HG02678 (cell line): ENCODE results near the gene RDH5.
A peak's percentile ranks its signal among the peaks of the same experiment; 100 is the strongest.

Experiments used
- ATAC-seq: cut with Tn5 transposase; IDR thresholded peaks from one replicate; pipeline ENCODE4 v1.9.1; 2021; ENCODE audit warnings: mild to moderate bottlenecking, moderate library complexity; ENCODE audit not compliant: unreplicated experiment

The RDH5 gene

GRCh38 chr12:55695349-55695748 is 24.8 kb upstream of the RDH5 start:
- no peak for ATAC-seq

GRCh38 chr12:55696141-55696540 is 24.1 kb upstream of the RDH5 start:
- no peak for ATAC-seq

GRCh38 chr12:55696796-55697462 is 23.3 kb upstream of the RDH5 start:
- ATAC-seq = no peak

- no peak for ATAC-seq
These were observed 22.5 kb upstream of the RDH5 start for GRCh38 chr12:55697686-55698085.

- ATAC-seq = no peak
These were observed 21.8 kb upstream of the RDH5 start for GRCh38 chr12:55698241-55698955.

GRCh38 chr12:55698965-55699364 is 21.2 kb upstream of the RDH5 start:
- no peak for ATAC-seq

- ATAC-seq = no peak
These were observed 20.6 kb upstream of the RDH5 start for GRCh38 chr12:55699471-55700055.

- ATAC-seq = no peak
These were observed 19.8 kb upstream of the RDH5 start for GRCh38 chr12:55700255-55701018.

GRCh38 chr12:55702861-55703260 is 17.3 kb upstream of the RDH5 start:
- ATAC-seq = no peak

- no peak for ATAC-seq
These were observed 16.9 kb upstream of the RDH5 start for GRCh38 chr12:55703288-55703687.

- ATAC-seq = no peak
These were observed 16.1 kb upstream of the RDH5 start for GRCh38 chr12:55703901-55704761.

- ATAC-seq = no peak
These were observed 15.1 kb upstream of the RDH5 start for GRCh38 chr12:55704824-55705718.

- no peak for ATAC-seq
These were observed 14.3 kb upstream of the RDH5 start for GRCh38 chr12:55705782-55706402.

- ATAC-seq = no peak
These were observed 13.5 kb upstream of the RDH5 start for GRCh38 chr12:55706568-55707218.

GRCh38 chr12:55707219-55707671 is 12.9 kb upstream of the RDH5 start:
- no peak for ATAC-seq

- peak; percentile 63 for ATAC-seq
These were observed 12.1 kb upstream of the RDH5 start, which contains the start of gene ITGA7 for GRCh38 chr12:55707841-55708694. ITGA7 (minus strand) TSS chr12:55707904; CDS start chr12:55707682, 222 bp downstream.

- no peak for ATAC-seq
These were observed 11.4 kb upstream of the RDH5 start for GRCh38 chr12:55708695-55709233.
